ENCODE results near the gene ZNF827.

The ZNF827 gene

GRCh38 chr4:145785391-145786008 lies 153.1 kb downstream of the ZNF827 start:
- no peak for DNase-seq

- no peak for DNase-seq
Observed at GRCh38 chr4:145784036-145784435, 154.6 kb downstream of the ZNF827 start.

GRCh38 chr4:145782756-145783155 lies 155.9 kb downstream of the ZNF827 start:
- DNase-seq: no peak

- no peak for DNase-seq
Observed at GRCh38 chr4:145781351-145781750, 157.3 kb downstream of the ZNF827 start.

- DNase-seq: no peak
Observed at GRCh38 chr4:145779319-145779801, 159.3 kb downstream of the ZNF827 start.

- no peak for DNase-seq
Observed at GRCh38 chr4:145776208-145776607, 162.4 kb downstream of the ZNF827 start.

- no peak for DNase-seq
Observed at GRCh38 chr4:145775406-145775805, 163.2 kb downstream of the ZNF827 start.

- no peak for DNase-seq
Observed at GRCh38 chr4:145774473-145774872, 164.2 kb downstream of the ZNF827 start.

GRCh38 chr4:145773581-145774234 lies 164.9 kb downstream of the ZNF827 start:
- no peak for DNase-seq

- no peak for DNase-seq
Observed at GRCh38 chr4:145772347-145772746, 166.3 kb downstream of the ZNF827 start.

- DNase-seq: no peak
Observed at GRCh38 chr4:145770124-145770523, 168.5 kb downstream of the ZNF827 start.

- no peak for DNase-seq
Observed at GRCh38 chr4:145769450-145770037, 169.1 kb downstream of the ZNF827 start.

GRCh38 chr4:145766273-145766672 lies 172.3 kb downstream of the ZNF827 start:
- no peak for DNase-seq

- DNase-seq: no peak
Observed at GRCh38 chr4:145763399-145763798, 175.2 kb downstream of the ZNF827 start.

GRCh38 chr4:145762719-145763118 lies 175.9 kb downstream of the ZNF827 start:
- no peak for DNase-seq

- no peak for DNase-seq
Observed at GRCh38 chr4:145760961-145761929, 177.4 kb downstream of the ZNF827 start.

GRCh38 chr4:145760176-145760575 lies 178.4 kb downstream of the ZNF827 start:
- no peak for DNase-seq

- no peak for DNase-seq
Observed at GRCh38 chr4:145757188-145757587, 181.4 kb downstream of the ZNF827 start.

GRCh38 chr4:145756244-145756643 lies 182.4 kb downstream of the ZNF827 start:
- DNase-seq: no peak

- DNase-seq: no peak
Observed at GRCh38 chr4:145755802-145756201, 182.8 kb downstream of the ZNF827 start.

- DNase-seq: no peak
Observed at GRCh38 chr4:145743641-145744040, 195.0 kb downstream of the ZNF827 start.

GRCh38 chr4:145740806-145741205 lies 197.8 kb downstream of the ZNF827 start:
- no peak for DNase-seq

- DNase-seq: no peak
Observed at GRCh38 chr4:145739845-145740244, 198.8 kb downstream of the ZNF827 start.
